Trophoblast cell (in vitro differentiated cells and primary cell): ENCODE data around the gene ENTPD5. TPM values are rescaled to one million over a fixed set of nuclear protein-coding genes. Genes with fewer than 3 reads are reported as not detected.

Experiments used
- DNase-seq, 2 donors: peaks; one replicate each; pipeline ENCODE4 v3.0.0-alpha.2; 2016
- H2AFZ ChIP-seq: 2 replicates; pipeline ENCODE4 v1.6.1; 2013; ENCODE audit warnings: low read length, moderate library complexity, mild to moderate bottlenecking; ENCODE audit not compliant: insufficient read depth, poor library complexity
- H2AK5ac ChIP-seq: 2 replicates; pipeline ENCODE4 v1.6.1; 2013; ENCODE audit warnings: mild to moderate bottlenecking, low read length
- H2BK120ac ChIP-seq: 2 replicates; pipeline ENCODE4 v1.6.1; 2013; ENCODE audit warnings: low read length, mild to moderate bottlenecking, moderate library complexity; ENCODE audit not compliant: insufficient read depth, poor library complexity
- H2BK12ac ChIP-seq: 2 replicates; pipeline ENCODE4 v1.6.1; 2013; ENCODE audit warnings: mild to moderate bottlenecking, low read length, moderate library complexity
- H2BK5ac ChIP-seq: 2 replicates; pipeline ENCODE4 v1.6.1; 2013; ENCODE audit warnings: low read length, low read depth, moderate library complexity, mild to moderate bottlenecking; ENCODE audit not compliant: poor library complexity
- H3K14ac ChIP-seq: 2 replicates; pipeline ENCODE4 v1.6.1; 2013; ENCODE audit warnings: mild to moderate bottlenecking, low read length
- H3K18ac ChIP-seq: 2 replicates; pipeline ENCODE4 v1.6.1; 2013; ENCODE audit warnings: mild to moderate bottlenecking, low read length
- H3K23ac ChIP-seq: 2 replicates; pipeline ENCODE4 v1.6.1; 2013; ENCODE audit warnings: low read length
- H3K27ac ChIP-seq: 2 replicates; pipeline ENCODE4 v1.5.1; 2013; ENCODE audit warnings: low read depth, mild to moderate bottlenecking, inconsistent platforms, low read length, moderate library complexity
- H3K27me3 ChIP-seq: 2 replicates; pipeline ENCODE4 v1.6.1; 2013; ENCODE audit warnings: inconsistent platforms, mild to moderate bottlenecking, low read length, moderate library complexity; ENCODE audit not compliant: insufficient read depth
- H3K36me3 ChIP-seq, 2 experiments: 1 replicate in 1 of 2; 2 replicates in 1 of 2; pipeline ENCODE4 v1.6.1; 2013; ENCODE audit warnings: low read length in 2 of 2, mild to moderate bottlenecking in 2 of 2, moderate library complexity in 1 of 2; ENCODE audit not compliant: insufficient read depth in 2 of 2, control insufficient read depth in 1 of 2
- H3K4ac ChIP-seq: 2 replicates; pipeline ENCODE4 v1.6.1; 2013; ENCODE audit warnings: low read depth, mild to moderate bottlenecking, low read length, moderate library complexity
- H3K4me1 ChIP-seq, 2 experiments: 1 replicate in 1 of 2; 2 replicates in 1 of 2; pipeline ENCODE4 v1.6.1; 2013; ENCODE audit warnings: low read length in 2 of 2, mild to moderate bottlenecking in 2 of 2, moderate library complexity in 1 of 2; ENCODE audit not compliant: insufficient read depth in 2 of 2, control insufficient read depth in 1 of 2
- H3K4me2 ChIP-seq: 2 replicates; pipeline ENCODE4 v1.6.1; 2013; ENCODE audit warnings: inconsistent platforms, mild to moderate bottlenecking, low read length, moderate library complexity
- H3K4me3 ChIP-seq: 2 replicates; pipeline ENCODE4 v1.5.1; 2013; ENCODE audit warnings: mild to moderate bottlenecking, low read depth, low read length, inconsistent platforms
- H3K79me1 ChIP-seq: one replicate; pipeline ENCODE4 v1.6.1; 2013; ENCODE audit warnings: low read length
- H3K79me2 ChIP-seq: 2 replicates; pipeline ENCODE4 v1.6.1; 2013; ENCODE audit warnings: low read length, mild to moderate bottlenecking; ENCODE audit not compliant: control insufficient read depth, insufficient read depth, poor library complexity
- H3K9ac ChIP-seq: 2 replicates; pipeline ENCODE4 v1.6.1; 2013; ENCODE audit warnings: mild to moderate bottlenecking, low read length
- H3K9me3 ChIP-seq: 2 replicates; pipeline ENCODE4 v1.6.1; 2013; ENCODE audit warnings: low read depth, mild to moderate bottlenecking, control low read depth, inconsistent platforms, low read length; ENCODE audit not compliant: insufficient read depth
- H4K12ac ChIP-seq: 2 replicates; pipeline ENCODE4 v1.6.1; 2013; ENCODE audit warnings: low read depth, mild to moderate bottlenecking, low read length, moderate library complexity
- H4K8ac ChIP-seq: 2 replicates; pipeline ENCODE4 v1.6.1; 2013; ENCODE audit warnings: low read depth, mild to moderate bottlenecking, low read length, moderate library complexity
- H4K91ac ChIP-seq: one replicate; pipeline ENCODE4 v1.6.1; 2013; ENCODE audit warnings: low read depth, mild to moderate bottlenecking, low read length, moderate library complexity
- WGBS: extraction: QIAGEN DNeasy Blood & Tissue Kit; methylation state at CpG from one replicate; pipeline ENCODE4 v1.1.7; 2013; ENCODE audit warnings: missing lambda C conversion rate; ENCODE audit not compliant: insufficient read length, insufficient coverage; ENCODE audit errors: extremely low coverage; 5-methylcytosine and 5-hydroxymethylcytosine counted together
- polyA plus RNA-seq: library from polyadenylated mRNA; stranded (reverse); fragments of 200-250 nt; gene quantifications from 2 replicates; pipeline ENCODE4 v1.2.3, GENCODE V29; 2013

The ENTPD5 gene
- 5.9 TPM in 2 replicates for polyA plus RNA-seq

GRCh38 chr14:74018586-74019407, at the start of gene ENTPD5, which contains the start of gene BBOF1:
Gene ENTPD5, minus strand, starts transcription at chr14:74019288. Its CDS starts 31,186 bp downstream, at chr14:73988102.
Gene BBOF1, plus strand, starts transcription at chr14:74019349. Its CDS starts 130 bp downstream, at chr14:74019479.
- Histone ChIP-seq H3K14ac (peak within 1 kb of the TSS; percentile 57), H2AFZ (peak within 1 kb of the TSS; percentile 80), H2BK5ac (peak within 1 kb of the TSS; percentile 3), H3K4me2 (peak within 1 kb of the TSS; percentile 77), H3K36me3 (no peaks in the 10 kb centered on the region), H3K4me3 (peak within 1 kb of the TSS; percentile 98), H2BK12ac (no peak within 1 kb of the TSS), H3K27ac (peak within 1 kb of the TSS; percentile 70), H3K4ac (peak within 1 kb of the TSS; percentile 9), H3K23ac (no peak within 1 kb of the TSS), H2BK120ac (peak within 1 kb of the TSS; percentile 45), H4K8ac (peak within 1 kb of the TSS; percentile 89), H3K9me3 (no peaks in the 10 kb centered on the region), H3K9ac (peak within 1 kb of the TSS; percentile 93), H3K18ac (peak within 1 kb of the TSS; percentile 55), H2AK5ac (no peak within 1 kb of the TSS), H3K27me3 (no peaks in the 10 kb centered on the region), H3K79me1 (peaks cover 5% of the 10 kb centered on the region), H4K12ac (peak within 1 kb of the TSS; percentile 16), H4K91ac (peak within 1 kb of the TSS; percentile 44), H3K79me2 (peaks cover 5% of the 10 kb centered on the region), H3K4me1 (peaks cover 2% of the 10 kb centered on the region in 2 experiments)
- peak; percentile 92 to 96 for DNase-seq
- no CpG with 5 or more reads among the region's 93 CpGs for WGBS

- Histone ChIP-seq H2BK120ac (no peak overlapping the region), H3K4me1 (no peaks in the 10 kb centered on the region), H3K23ac (no peak overlapping the region), H3K14ac (no peak overlapping the region), H3K79me1 (no peaks in the 10 kb centered on the region), H4K91ac (no peak overlapping the region), H3K18ac (no peak overlapping the region), H4K8ac (no peak overlapping the region), H2BK5ac (no peak overlapping the region), H3K9me3 (no peaks in the 10 kb centered on the region), H3K36me3 (peaks cover 2 to 3% of the 10 kb centered on the region in 2 experiments), H2AK5ac (no peak overlapping the region), H2AFZ (no peak overlapping the region), H4K12ac (no peak overlapping the region), H3K79me2 (no peaks in the 10 kb centered on the region), H3K27me3 (no peaks in the 10 kb centered on the region), H3K27ac (no peak overlapping the region), H3K4ac (no peak overlapping the region), H3K9ac (no peak overlapping the region), H3K4me3 (no peak overlapping the region), H2BK12ac (no peak overlapping the region), H3K4me2 (no peak overlapping the region)
- no peak for DNase-seq
- WGBS: no CpG with 5 or more reads among the region's 3 CpGs
These were observed 46.9 kb upstream of the ENTPD5 start for GRCh38 chr14:74065746-74066575.

- H3K14ac ChIP-seq: no peak overlapping the region
These were observed 45.8 kb upstream of the ENTPD5 start for GRCh38 chr14:74064883-74065282.

GRCh38 chr14:74064426-74064825, 45.3 kb upstream of the ENTPD5 start:
- no peak overlapping the region for H2BK12ac ChIP-seq
- no peak overlapping the region for H3K18ac ChIP-seq
- no peak overlapping the region for H4K12ac ChIP-seq
- no peaks in the 10 kb centered on the region for H3K9me3 ChIP-seq
- no peak overlapping the region for H2BK5ac ChIP-seq
- no peak overlapping the region for H3K4me3 ChIP-seq
- H2AK5ac ChIP-seq: no peak overlapping the region
- H2AFZ ChIP-seq: no peak overlapping the region
- H3K4ac ChIP-seq: no peak overlapping the region
- H3K9ac ChIP-seq: no peak overlapping the region
- H3K79me1 ChIP-seq: no peaks in the 10 kb centered on the region
- no peak overlapping the region for H3K27ac ChIP-seq
- no peak overlapping the region for H4K8ac ChIP-seq
- no peak overlapping the region for H3K14ac ChIP-seq
- H3K4me1 ChIP-seq: no peaks in the 10 kb centered on the region
- H3K27me3 ChIP-seq: no peaks in the 10 kb centered on the region
- H3K23ac ChIP-seq: no peak overlapping the region
- DNase-seq: no peak
- no peak overlapping the region for H3K4me2 ChIP-seq
- H4K91ac ChIP-seq: no peak overlapping the region
- H2BK120ac ChIP-seq: no peak overlapping the region
- H3K36me3 ChIP-seq: peaks cover 2 to 3% of the 10 kb centered on the region in 2 experiments
- H3K79me2 ChIP-seq: no peaks in the 10 kb centered on the region

More at GRCh38 chr14:74064883-74065282, 45.8 kb upstream of the ENTPD5 start:
- no peaks in the 10 kb centered on the region for H3K79me2 ChIP-seq
- no peak overlapping the region for H4K12ac ChIP-seq
- H2BK5ac ChIP-seq: no peak overlapping the region
- H2AK5ac ChIP-seq: no peak overlapping the region
- H3K4me1 ChIP-seq: no peaks in the 10 kb centered on the region
- H4K91ac ChIP-seq: no peak overlapping the region
- H3K27ac ChIP-seq: no peak overlapping the region
- H2BK120ac ChIP-seq: no peak overlapping the region
- WGBS: no CpG with 5 or more reads among the region's 3 CpGs
- no peak overlapping the region for H3K4me2 ChIP-seq
- H3K27me3 ChIP-seq: no peaks in the 10 kb centered on the region
- H3K36me3 ChIP-seq: peaks cover 2 to 3% of the 10 kb centered on the region in 2 experiments
- no peaks in the 10 kb centered on the region for H3K9me3 ChIP-seq
- H3K9ac ChIP-seq: no peak overlapping the region
- no peak overlapping the region for H3K18ac ChIP-seq
- no peak overlapping the region for H3K23ac ChIP-seq
- H4K8ac ChIP-seq: no peak overlapping the region
- H3K79me1 ChIP-seq: no peaks in the 10 kb centered on the region
- no peak overlapping the region for H2AFZ ChIP-seq
- no peak for DNase-seq
- H2BK12ac ChIP-seq: no peak overlapping the region
- H3K4ac ChIP-seq: no peak overlapping the region
- H3K4me3 ChIP-seq: no peak overlapping the region
